Right lobe of liver (tissue), 6 donors: Measurements from ENCODE around the gene PRELID2. TPM values are rescaled to one million over a fixed set of nuclear protein-coding genes. Genes with fewer than 3 reads are reported as not detected.
A peak's percentile ranks its signal among the peaks of the same experiment; 100 is the strongest.

Experiments
- ATAC-seq, 4 donors: fragments of 200-7000 bp; cut with Tn5 transposase; one replicate each; pipeline ENCODE4 v1.9.1; 2020; ENCODE audit warnings: mild to moderate bottlenecking in 4 of 4, moderate library complexity in 4 of 4
- DNase-seq, 3 donors: peaks; one replicate each; pipeline ENCODE4 v3.0.0-alpha.2; 2020
- H3K27ac ChIP-seq, 3 donors: fragments of 200-600 bp; one replicate each; pipeline ENCODE4 v1.8.0; 2022
- H3K27me3 ChIP-seq, 2 donors: fragments of 200-600 bp; one replicate each; pipeline ENCODE4 v1.8.0; 2022
- H3K36me3 ChIP-seq, 4 donors: fragments of 200-600 bp; sonication (generic) in 1 of 4; one replicate each; pipeline versions ENCODE4 v1.5.1 to v1.8.0; 2017 to 2022; ENCODE audit warnings: control low read depth in 1 of 4
- H3K4me1 ChIP-seq, 4 donors: fragments of 200-600 bp; sonication (generic) in 1 of 4; one replicate each; pipeline versions ENCODE4 v1.5.1 to v1.8.0; 2017 to 2022; ENCODE audit warnings: control low read depth in 1 of 4
- H3K4me3 ChIP-seq, 3 donors: fragments of 200-600 bp; one replicate each; pipeline ENCODE4 v1.8.0; 2022
- H3K9me3 ChIP-seq, 4 donors: fragments of 200-600 bp; sonication (generic) in 1 of 4; one replicate each; pipeline versions ENCODE4 v1.5.1 to v1.8.0; 2017 to 2022; ENCODE audit warnings: control low read depth in 1 of 4
- CTCF ChIP-seq, 4 donors: fragments of 200-600 bp in 3 of 4; fragments of 450-650 bp in 1 of 4; IDR thresholded peaks; one replicate each; pipeline versions ENCODE4 v1.5.1 to v1.8.0; 2016 to 2022; ENCODE audit warnings: antibody characterized with exemption in 4 of 4, mild to moderate bottlenecking in 2 of 4
- POLR2A ChIP-seq: fragments of 450-650 bp; IDR thresholded peaks from one replicate; pipeline ENCODE4 v1.6.1; 2017; ENCODE audit warnings: antibody characterized with exemption, mild to moderate bottlenecking
- WGBS: methylation state at CpG from one replicate; pipeline ENCODE4 v1.1.6; 2018; ENCODE audit warnings: low coverage, low lambda C conversion rate; ENCODE audit not compliant: insufficient coverage; ENCODE audit errors: missing lambda C conversion rate; 5-methylcytosine and 5-hydroxymethylcytosine counted together
- intact Hi-C, 2 donors: fragments of 100-400 bp; cut with DNase I; formaldehyde crosslinking; loops; one replicate each; pipeline versions ENCODE4 v1.11.2 to v1.14.1; 2022
- long read RNA-seq: library from polyadenylated mRNA; unstranded; transcript quantifications from one replicate; pipeline ENCODE4 v2.0.0, GENCODE V29; 2019
- total RNA-seq, 6 experiments: library from RNA; depleted of rRNA in 2 of 6; stranded (reverse); fragments of >200 nt in 2 of 6; fragmentation: NEBNext Ultra II Directional in 3 of 6; extraction: Animal tissue kit (Norgen Biotek cat#: 25700) in 3 of 6; gene quantifications; one replicate each; pipeline versions ENCODE4 v1.1.0 to v1.2.4, GENCODE V29; 2016 to 2023
- donor health status: DM: no; HTN: yes; CAD: no.
- donor health status: DM: no; HTN: no; CAD: no.
- donor health status: DM: no; HTN: no; CAD: no.
- donor health status: DM: no; HTN: yes; CAD: no.
- donor health status: DM: no; HTN: yes; CAD: no.

Gene PRELID2
- 1 to 10 TPM; 2.6 to 9.3 (median 4.1) TPM for total RNA-seq
- long read RNA-seq, partial matches to known transcripts = 0 of 1 reads
- long read RNA-seq, other reads (novel, unspliced or antisense) = 0 of 1 reads

GRCh38 chr5:145834917-145835847 lies at the start of gene PRELID2:
TSS of gene PRELID2 (minus strand) at chr5:145835342. CDS start at chr5:145835251, 91 bp downstream.
- peak; percentile 95 to 98 (median 98) for ATAC-seq
- peak within 1 kb of the TSS; percentile 67 to 72 (median 72) for H3K4me3 ChIP-seq
- H3K27me3 ChIP-seq = no peaks in the 10 kb centered on the region
- H3K36me3 ChIP-seq = no peaks in the 10 kb centered on the region
- intact Hi-C loops = no loop called here
- peaks cover 0 to 8% (median 3%) of the 10 kb centered on the region in 4 donors for H3K4me1 ChIP-seq
- no peaks in the 10 kb centered on the region for H3K9me3 ChIP-seq
- DNase-seq = peak; percentile 92 to 93 (median 93)
- H3K27ac ChIP-seq = peak within 1 kb of the TSS; percentile 31 to 56 (median 47)
- WGBS = 2% methylated on average over 38 of the region's 71 CpGs
- peak; percentile 81 for TF ChIP-seq POLR2A
- peak in 2 of 4 donors; percentile 15 to 29 for TF ChIP-seq CTCF (IDR thresholded peaks at IDR 0.05)

GRCh38 chr5:145874765-145875164 lies 39.6 kb upstream of the PRELID2 start:
- Histone ChIP-seq H3K27me3 (no peaks in the 10 kb centered on the region), H3K36me3 (no peaks in the 10 kb centered on the region), H3K9me3 (no peaks in the 10 kb centered on the region), H3K4me1 (no peaks in the 10 kb centered on the region), H3K4me3 (no peak overlapping the region), H3K27ac (no peak overlapping the region)
- 88% methylated on average over 2 of the region's 2 CpGs for WGBS
- TF ChIP-seq POLR2A = no peak
- intact Hi-C loops = no loop called here
- ATAC-seq (no peak), DNase-seq (no peak)

GRCh38 chr5:145872914-145873313 lies 37.8 kb upstream of the PRELID2 start, which contains the start of gene GRXCR2:
TSS of gene GRXCR2 (minus strand) at chr5:145873014. CDS start at chr5:145872968, 46 bp downstream.
- no peak within 1 kb of the TSS for H3K27ac ChIP-seq
- H3K27me3 ChIP-seq = no peaks in the 10 kb centered on the region
- intact Hi-C loops = no loop called here
- H3K9me3 ChIP-seq = no peaks in the 10 kb centered on the region
- 47% methylated on average over 3 of the region's 3 CpGs for WGBS
- no peak for ATAC-seq
- H3K4me1 ChIP-seq = no peaks in the 10 kb centered on the region
- no peak for DNase-seq
- H3K4me3 ChIP-seq = no peak within 1 kb of the TSS
- no peaks in the 10 kb centered on the region for H3K36me3 ChIP-seq
- TF ChIP-seq CTCF (IDR thresholded peaks at IDR 0.05) (no peak), POLR2A (no peak)

- DNase-seq (no peak), ATAC-seq (no peak)
- TF ChIP-seq POLR2A = no peak
- TF ChIP-seq CTCF (IDR thresholded peaks at IDR 0.05) = no peak
- Histone ChIP-seq H3K36me3 (no peaks in the 10 kb centered on the region), H3K27me3 (no peaks in the 10 kb centered on the region), H3K4me1 (no peaks in the 10 kb centered on the region), H3K9me3 (no peaks in the 10 kb centered on the region), H3K4me3 (no peak overlapping the region), H3K27ac (no peak overlapping the region)
- intact Hi-C loops = no loop called here
- WGBS = 58% methylated on average over 7 of the region's 8 CpGs
Measured at GRCh38 chr5:145872486-145872885, 37.3 kb upstream of the PRELID2 start.

- H3K27ac ChIP-seq = no peak overlapping the region
- H3K4me3 ChIP-seq = no peak overlapping the region
- no peaks in the 10 kb centered on the region for H3K9me3 ChIP-seq
- ATAC-seq = no peak
- no peaks in the 10 kb centered on the region for H3K27me3 ChIP-seq
- no peak for DNase-seq
- H3K4me1 ChIP-seq = no peaks in the 10 kb centered on the region
- intact Hi-C loops = no loop called here
- no peaks in the 10 kb centered on the region for H3K36me3 ChIP-seq
- no peak for TF ChIP-seq CTCF (IDR thresholded peaks at IDR 0.05)
- no peak for TF ChIP-seq POLR2A
- 56% methylated on average over 4 of the region's 4 CpGs for WGBS
Measured at GRCh38 chr5:145869753-145870152, 34.6 kb upstream of the PRELID2 start.
